ENCODE data around the gene HDGF. TPM values are rescaled to one million over a fixed set of nuclear protein-coding genes. Genes with fewer than 3 reads are reported as not detected.

HDGF gene
- total and polyA plus RNA-seq, 2 donors (not counting 1 experiment from before 2014, with no cell fraction given) = 99.1 to 138 TPM

GRCh38 chr1:156795787-156796186 is 44.3 kb upstream of the HDGF start:
- no peaks in the 10 kb centered on the region for H3K79me2 ChIP-seq (ENCODE audit: control insufficient read depth, insufficient read depth, low read length)
- H3K4me2 ChIP-seq (ENCODE audit: extremely low read depth, insufficient read depth, low read length) = no peak overlapping the region
- no peaks in the 10 kb centered on the region for H3K4me1 ChIP-seq (ENCODE audit: control insufficient read depth, extremely low read depth, insufficient read depth, low read length)
- H3K27ac ChIP-seq (ENCODE audit: insufficient read depth, low read length) = no peak overlapping the region
- H3K36me3 ChIP-seq (ENCODE audit: control insufficient read depth, insufficient read depth, low read length) = peaks cover 14% of the 10 kb centered on the region
- H4K20me1 ChIP-seq (ENCODE audit: control insufficient read depth, extremely low read depth, insufficient read depth, low read length) = no peaks in the 10 kb centered on the region
- H3K27me3 ChIP-seq (ENCODE audit: control insufficient read depth, insufficient read depth, low read length) = no peaks in the 10 kb centered on the region
- H3K9me3 ChIP-seq (ENCODE audit: control insufficient read depth, insufficient read depth, low read depth, low read length) = no peaks in the 10 kb centered on the region
- H2AFZ ChIP-seq (ENCODE audit: low read length) = no peak overlapping the region
- H3K9ac ChIP-seq (ENCODE audit: insufficient read depth, low read length) = no peak overlapping the region
- peak in 1 of 2 donors; percentile 89 for DNase-seq (ENCODE audit: low read depth in 2 of 2)
- TF ChIP-seq EZH2 (IDR thresholded peaks at IDR 0.05; ENCODE audit: low read length, missing control alignments) = no peak
- TF ChIP-seq CTCF (conservative IDR thresholded peaks at IDR 0.05 in 1 of 2, IDR thresholded peaks at IDR 0.05 in 1 of 2; ENCODE audit: low read depth in 1 of 2, low read length in 2 of 2) = no peak
- no peak overlapping the region for H3K4me3 ChIP-seq (replicated peaks in 1 of 4; ENCODE audit: control extremely low read depth in 1 of 4, insufficient read depth in 1 of 4, low read depth in 3 of 4, low read length in 4 of 4)

- no peaks in the 10 kb centered on the region for H3K27me3 ChIP-seq (ENCODE audit: control insufficient read depth, insufficient read depth, low read length)
- no peaks in the 10 kb centered on the region for H4K20me1 ChIP-seq (ENCODE audit: control insufficient read depth, extremely low read depth, insufficient read depth, low read length)
- H3K27ac ChIP-seq (ENCODE audit: insufficient read depth, low read length) = no peak overlapping the region
- no peak overlapping the region for H3K4me3 ChIP-seq (replicated peaks in 1 of 4; ENCODE audit: control extremely low read depth in 1 of 4, insufficient read depth in 1 of 4, low read depth in 3 of 4, low read length in 4 of 4)
- no peaks in the 10 kb centered on the region for H3K9me3 ChIP-seq (ENCODE audit: control insufficient read depth, insufficient read depth, low read depth, low read length)
- DNase-seq (ENCODE audit: low read depth in 2 of 2) = no peak
- H3K4me1 ChIP-seq (ENCODE audit: control insufficient read depth, extremely low read depth, insufficient read depth, low read length) = no peaks in the 10 kb centered on the region
- H2AFZ ChIP-seq (ENCODE audit: low read length) = no peak overlapping the region
- no peak overlapping the region for H3K9ac ChIP-seq (ENCODE audit: insufficient read depth, low read length)
- peaks cover 14% of the 10 kb centered on the region for H3K36me3 ChIP-seq (ENCODE audit: control insufficient read depth, insufficient read depth, low read length)
- H3K4me2 ChIP-seq (ENCODE audit: extremely low read depth, insufficient read depth, low read length) = no peak overlapping the region
- H3K79me2 ChIP-seq (ENCODE audit: control insufficient read depth, insufficient read depth, low read length) = no peaks in the 10 kb centered on the region
- TF ChIP-seq EZH2 (IDR thresholded peaks at IDR 0.05; ENCODE audit: low read length, missing control alignments) = no peak
- no peak for TF ChIP-seq CTCF (conservative IDR thresholded peaks at IDR 0.05 in 1 of 2, IDR thresholded peaks at IDR 0.05 in 1 of 2; ENCODE audit: low read depth in 1 of 2, low read length in 2 of 2)
These were observed 43.9 kb upstream of the HDGF start for GRCh38 chr1:156795374-156795733.

- Histone ChIP-seq H3K27ac (ENCODE audit: insufficient read depth, low read length) (no peak overlapping the region), H3K36me3 (ENCODE audit: control insufficient read depth, insufficient read depth, low read length) (peaks cover 14% of the 10 kb centered on the region), H3K9ac (ENCODE audit: insufficient read depth, low read length) (no peak overlapping the region), H3K4me3 (replicated peaks in 1 of 4; ENCODE audit: control extremely low read depth in 1 of 4, insufficient read depth in 1 of 4, low read depth in 3 of 4, low read length in 4 of 4) (no peak overlapping the region), H2AFZ (ENCODE audit: low read length) (no peak overlapping the region), H3K4me1 (ENCODE audit: control insufficient read depth, extremely low read depth, insufficient read depth, low read length) (no peaks in the 10 kb centered on the region), H3K4me2 (ENCODE audit: extremely low read depth, insufficient read depth, low read length) (no peak overlapping the region), H3K79me2 (ENCODE audit: control insufficient read depth, insufficient read depth, low read length) (no peaks in the 10 kb centered on the region), H4K20me1 (ENCODE audit: control insufficient read depth, extremely low read depth, insufficient read depth, low read length) (no peaks in the 10 kb centered on the region), H3K9me3 (ENCODE audit: control insufficient read depth, insufficient read depth, low read depth, low read length) (no peaks in the 10 kb centered on the region), H3K27me3 (ENCODE audit: control insufficient read depth, insufficient read depth, low read length) (no peaks in the 10 kb centered on the region)
- no peak for TF ChIP-seq CTCF (conservative IDR thresholded peaks at IDR 0.05 in 1 of 2, IDR thresholded peaks at IDR 0.05 in 1 of 2; ENCODE audit: low read depth in 1 of 2, low read length in 2 of 2)
- no peak for TF ChIP-seq EZH2 (IDR thresholded peaks at IDR 0.05; ENCODE audit: low read length, missing control alignments)
- peak in 1 of 2 donors; percentile 36 for DNase-seq (ENCODE audit: low read depth in 2 of 2)
These were observed 43.3 kb upstream of the HDGF start for GRCh38 chr1:156794506-156795373.
